Vagina (tissue), 2 donors: ENCODE measurements around the gene PFKFB4. TPM values are rescaled to one million over a fixed set of nuclear protein-coding genes. Genes with fewer than 3 reads are reported as not detected.

Experiments used
- DNase-seq, 2 donors: peaks; one replicate each; pipeline ENCODE4 v3.0.0-alpha.2; 2017; ENCODE audit errors: extremely low spot score in 2 of 2
- H3K27ac ChIP-seq: fragments of 200-600 bp; sonication (generic); one replicate; pipeline ENCODE4 v1.5.1; 2019
- H3K27me3 ChIP-seq: fragments of 200-600 bp; sonication (generic); one replicate; pipeline ENCODE4 v1.5.1; 2019
- H3K36me3 ChIP-seq, 2 donors: fragments of 200-600 bp; sonication (generic); one replicate each; pipeline ENCODE4 v1.5.1; 2017 to 2019
- H3K4me1 ChIP-seq: fragments of 200-600 bp; sonication (generic); one replicate; pipeline ENCODE4 v1.5.1; 2019
- H3K4me3 ChIP-seq, 2 donors: fragments of 200-600 bp; sonication (generic); 1 replicate in 1 of 2; 2 replicates in 1 of 2; pipeline ENCODE4 v1.5.1; 2016 to 2019
- H3K9me3 ChIP-seq: fragments of 200-600 bp; sonication (generic); one replicate; pipeline ENCODE4 v1.5.1; 2019
- POLR2A ChIP-seq, 2 donors: fragments of 450-650 bp; IDR thresholded peaks; one replicate each; pipeline ENCODE4 v1.6.1; 2017; ENCODE audit warnings: antibody characterized with exemption in 2 of 2, mild to moderate bottlenecking in 2 of 2, moderate library complexity in 2 of 2
- POLR2AphosphoS5 ChIP-seq, 2 donors: sonication (generic); formaldehyde crosslinking; IDR thresholded peaks; one replicate each; pipeline ENCODE4 v1.9.0; 2017; ENCODE audit warnings: antibody characterized with exemption in 2 of 2, mild to moderate bottlenecking in 2 of 2, low read depth in 1 of 2; ENCODE audit not compliant: insufficient read depth in 1 of 2
- intact Hi-C: fragments of 100-400 bp; cut with DNase I; formaldehyde crosslinking; loops from one replicate; pipeline ENCODE4 v1.15.1; 2023
- total RNA-seq: library from RNA; depleted of rRNA; stranded (reverse); fragments of >200 nt; gene quantifications from one replicate; pipeline ENCODE4 v1.2.3, GENCODE V29; 2016
- TF ChIP-seq, protein P1 (sequence below), 3 experiments: fragments of 450-650 bp in 2 of 3; fragments of 200-600 bp in 1 of 3; sonication (generic) in 1 of 3; IDR thresholded peaks; one replicate each; pipeline ENCODE4 v1.5.1; 2017 to 2019; ENCODE audit warnings: antibody characterized with exemption in 3 of 3, mild to moderate bottlenecking in 2 of 3, moderate library complexity in 2 of 3

Gene PFKFB4
- total RNA-seq, 1 donor from 2014 or later: 7.4 TPM

- Histone ChIP-seq H3K9me3 (no peaks in the 10 kb centered on the region), H3K4me1 (no peaks in the 10 kb centered on the region), H3K27ac (no peak overlapping the region), H3K36me3 (peaks cover 0 to 12% of the 10 kb centered on the region in 2 donors), H3K27me3 (no peaks in the 10 kb centered on the region), H3K4me3 (no peak overlapping the region)
- TF ChIP-seq POLR2A (IDR thresholded peaks at IDR 0.05): no peak
- TF ChIP-seq, protein P1, sequence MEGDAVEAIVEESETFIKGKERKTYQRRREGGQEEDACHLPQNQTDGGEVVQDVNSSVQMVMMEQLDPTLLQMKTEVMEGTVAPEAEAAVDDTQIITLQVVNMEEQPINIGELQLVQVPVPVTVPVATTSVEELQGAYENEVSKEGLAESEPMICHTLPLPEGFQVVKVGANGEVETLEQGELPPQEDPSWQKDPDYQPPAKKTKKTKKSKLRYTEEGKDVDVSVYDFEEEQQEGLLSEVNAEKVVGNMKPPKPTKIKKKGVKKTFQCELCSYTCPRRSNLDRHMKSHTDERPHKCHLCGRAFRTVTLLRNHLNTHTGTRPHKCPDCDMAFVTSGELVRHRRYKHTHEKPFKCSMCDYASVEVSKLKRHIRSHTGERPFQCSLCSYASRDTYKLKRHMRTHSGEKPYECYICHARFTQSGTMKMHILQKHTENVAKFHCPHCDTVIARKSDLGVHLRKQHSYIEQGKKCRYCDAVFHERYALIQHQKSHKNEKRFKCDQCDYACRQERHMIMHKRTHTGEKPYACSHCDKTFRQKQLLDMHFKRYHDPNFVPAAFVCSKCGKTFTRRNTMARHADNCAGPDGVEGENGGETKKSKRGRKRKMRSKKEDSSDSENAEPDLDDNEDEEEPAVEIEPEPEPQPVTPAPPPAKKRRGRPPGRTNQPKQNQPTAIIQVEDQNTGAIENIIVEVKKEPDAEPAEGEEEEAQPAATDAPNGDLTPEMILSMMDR (IDR thresholded peaks at IDR 0.05): no peak
- TF ChIP-seq POLR2AphosphoS5 (IDR thresholded peaks at IDR 0.05; ENCODE audit: insufficient read depth in 1 of 2, low read depth in 1 of 2): no peak
- intact Hi-C loops: no loop called here
- no peak for DNase-seq
Observed at GRCh38 chr3:48573973-48574585, 17.5 kb upstream of the PFKFB4 start.

DNA sequence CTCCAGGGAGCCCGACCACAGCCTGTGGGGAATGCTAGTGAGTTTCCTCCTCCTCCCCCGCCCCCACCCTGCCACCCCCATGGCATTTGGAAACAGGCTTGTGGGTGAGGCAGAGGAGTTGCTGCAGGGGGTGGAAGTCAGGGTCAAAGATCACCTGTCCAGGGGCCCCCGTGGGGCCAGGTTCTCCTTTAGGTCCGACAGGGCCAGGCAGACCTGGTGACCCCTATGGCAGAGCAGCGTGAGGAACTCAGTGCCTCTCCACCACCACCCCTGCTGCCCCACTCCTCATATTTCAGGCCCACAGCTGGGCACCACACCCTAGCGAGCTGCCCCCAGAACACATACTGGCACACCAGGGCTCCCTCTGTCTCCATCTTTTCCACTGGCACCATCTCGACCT is 15.9 kb upstream of the PFKFB4 start:
- Histone ChIP-seq H3K36me3 (peaks cover 0 to 7% of the 10 kb centered on the region in 2 donors), H3K27ac (no peak overlapping the region), H3K4me1 (no peaks in the 10 kb centered on the region), H3K9me3 (no peaks in the 10 kb centered on the region), H3K4me3 (no peak overlapping the region), H3K27me3 (no peaks in the 10 kb centered on the region)
- TF ChIP-seq POLR2AphosphoS5 (IDR thresholded peaks at IDR 0.05; ENCODE audit: insufficient read depth in 1 of 2, low read depth in 1 of 2) (no peak), POLR2A (IDR thresholded peaks at IDR 0.05) (no peak)
- TF ChIP-seq, protein P1 (IDR thresholded peaks at IDR 0.05): no peak
- intact Hi-C loops: no loop called here
- no peak for DNase-seq

- TF ChIP-seq POLR2A (IDR thresholded peaks at IDR 0.05) (no peak), POLR2AphosphoS5 (IDR thresholded peaks at IDR 0.05; ENCODE audit: insufficient read depth in 1 of 2, low read depth in 1 of 2) (no peak)
- TF ChIP-seq, protein P1 (IDR thresholded peaks at IDR 0.05): no peak
- Histone ChIP-seq H3K9me3 (no peaks in the 10 kb centered on the region), H3K27ac (no peak overlapping the region), H3K4me1 (no peaks in the 10 kb centered on the region), H3K36me3 (peaks cover 0 to 7% of the 10 kb centered on the region in 2 donors), H3K4me3 (no peak overlapping the region), H3K27me3 (no peaks in the 10 kb centered on the region)
- DNase-seq: no peak
- intact Hi-C loops: no loop called here
Observed at GRCh38 chr3:48571938-48572337, 15.3 kb upstream of the PFKFB4 start.

- H3K27ac ChIP-seq: no peak overlapping the region
- H3K9me3 ChIP-seq: no peaks in the 10 kb centered on the region
- H3K27me3 ChIP-seq: no peaks in the 10 kb centered on the region
- DNase-seq: no peak
- intact Hi-C loops: no loop called here
- H3K36me3 ChIP-seq: peaks cover 0 to 7% of the 10 kb centered on the region in 2 donors
- H3K4me3 ChIP-seq: no peak overlapping the region
- TF ChIP-seq POLR2A (IDR thresholded peaks at IDR 0.05) (no peak), POLR2AphosphoS5 (IDR thresholded peaks at IDR 0.05; ENCODE audit: insufficient read depth in 1 of 2, low read depth in 1 of 2) (no peak)
- TF ChIP-seq, protein P1 (IDR thresholded peaks at IDR 0.05): no peak
- peaks cover 6% of the 10 kb centered on the region for H3K4me1 ChIP-seq
Observed at GRCh38 chr3:48569808-48570450, 13.3 kb upstream of the PFKFB4 start.

DNA sequence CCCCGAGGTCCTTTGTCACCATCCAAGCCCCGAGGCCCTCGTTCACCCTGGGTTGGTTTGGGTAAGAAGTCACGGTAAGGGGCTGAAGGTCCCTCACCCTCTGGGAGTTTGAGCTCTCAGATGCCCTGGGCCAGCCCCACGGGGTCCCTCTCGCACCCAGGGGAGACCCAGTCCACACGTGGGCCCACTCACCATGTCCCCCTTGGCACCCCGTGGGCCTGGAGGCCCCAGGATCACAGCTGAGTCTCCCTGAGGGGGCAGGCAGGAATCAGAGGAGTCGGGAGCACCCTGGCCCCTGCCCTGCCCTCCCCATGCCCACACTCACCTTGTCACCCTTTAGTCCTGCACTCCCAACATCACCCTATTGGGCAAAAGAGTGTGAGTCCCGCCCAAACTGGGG is 12.8 kb upstream of the PFKFB4 start:
- H3K4me3 ChIP-seq: no peak overlapping the region
- DNase-seq: no peak
- peaks cover 6% of the 10 kb centered on the region for H3K4me1 ChIP-seq
- intact Hi-C loops: no loop called here
- peaks cover 0 to 7% of the 10 kb centered on the region in 2 donors for H3K36me3 ChIP-seq
- no peaks in the 10 kb centered on the region for H3K9me3 ChIP-seq
- no peaks in the 10 kb centered on the region for H3K27me3 ChIP-seq
- H3K27ac ChIP-seq: no peak overlapping the region
- TF ChIP-seq POLR2AphosphoS5 (IDR thresholded peaks at IDR 0.05; ENCODE audit: insufficient read depth in 1 of 2, low read depth in 1 of 2) (no peak), POLR2A (IDR thresholded peaks at IDR 0.05) (no peak)
- TF ChIP-seq, protein P1 (IDR thresholded peaks at IDR 0.05): no peak
